Measurements from ENCODE around the gene UNK.

Gene UNK

DNA sequence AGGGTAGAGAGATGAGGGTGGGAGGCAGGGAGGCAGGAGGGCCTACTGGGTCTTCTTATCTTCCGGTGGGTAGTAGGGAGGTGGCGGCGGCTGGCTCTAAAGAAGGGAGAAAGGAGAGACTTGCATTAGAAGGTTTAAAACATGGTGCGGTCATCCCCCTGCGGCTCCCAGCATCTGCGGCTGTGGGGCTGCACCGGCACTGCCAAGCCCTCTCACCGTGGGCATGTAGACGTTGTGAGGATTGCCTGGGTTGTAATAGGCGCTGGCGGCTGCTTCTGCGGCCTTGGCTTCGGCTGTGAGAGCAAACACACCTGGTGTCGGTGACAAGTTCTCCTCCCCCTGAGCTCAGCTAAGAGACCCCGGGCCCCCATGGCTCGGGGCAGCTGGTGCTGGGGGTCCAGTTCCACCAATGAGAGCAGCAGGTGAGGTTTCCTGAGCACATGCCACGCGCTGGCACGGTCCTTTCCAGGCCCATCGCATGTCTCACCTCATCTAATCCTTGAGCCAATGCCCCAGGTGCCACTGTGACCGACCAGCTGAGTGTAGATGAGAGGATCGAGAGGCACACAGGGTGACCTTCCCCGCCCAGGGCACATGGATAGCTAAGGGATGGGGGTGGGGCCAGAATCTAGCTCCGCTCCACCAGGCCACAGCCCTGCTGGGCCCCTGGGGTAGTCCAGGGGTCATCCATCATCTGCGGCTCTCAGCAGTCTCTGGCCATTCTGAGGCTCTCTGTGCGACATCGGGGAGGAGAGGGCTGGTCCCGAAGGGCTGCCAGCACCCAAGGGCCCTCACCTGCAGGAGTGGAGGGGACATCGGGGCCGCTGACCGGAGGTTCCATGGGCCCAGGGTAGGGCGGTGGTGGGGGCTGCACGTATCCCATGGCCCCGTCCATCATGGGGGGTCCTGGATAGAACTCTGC lies 62.3 kb downstream of the UNK start:
- H3K79me2 ChIP-seq (ENCODE audit: insufficient read depth, low read length): no peaks in the 10 kb centered on the region
- H3K9me3 ChIP-seq (ENCODE audit: low read length): no peaks in the 10 kb centered on the region
- TF ChIP-seq EZH2 (IDR thresholded peaks at IDR 0.05; ENCODE audit: borderline replicate concordance, low read length): no peak
- TF ChIP-seq, protein P1, sequence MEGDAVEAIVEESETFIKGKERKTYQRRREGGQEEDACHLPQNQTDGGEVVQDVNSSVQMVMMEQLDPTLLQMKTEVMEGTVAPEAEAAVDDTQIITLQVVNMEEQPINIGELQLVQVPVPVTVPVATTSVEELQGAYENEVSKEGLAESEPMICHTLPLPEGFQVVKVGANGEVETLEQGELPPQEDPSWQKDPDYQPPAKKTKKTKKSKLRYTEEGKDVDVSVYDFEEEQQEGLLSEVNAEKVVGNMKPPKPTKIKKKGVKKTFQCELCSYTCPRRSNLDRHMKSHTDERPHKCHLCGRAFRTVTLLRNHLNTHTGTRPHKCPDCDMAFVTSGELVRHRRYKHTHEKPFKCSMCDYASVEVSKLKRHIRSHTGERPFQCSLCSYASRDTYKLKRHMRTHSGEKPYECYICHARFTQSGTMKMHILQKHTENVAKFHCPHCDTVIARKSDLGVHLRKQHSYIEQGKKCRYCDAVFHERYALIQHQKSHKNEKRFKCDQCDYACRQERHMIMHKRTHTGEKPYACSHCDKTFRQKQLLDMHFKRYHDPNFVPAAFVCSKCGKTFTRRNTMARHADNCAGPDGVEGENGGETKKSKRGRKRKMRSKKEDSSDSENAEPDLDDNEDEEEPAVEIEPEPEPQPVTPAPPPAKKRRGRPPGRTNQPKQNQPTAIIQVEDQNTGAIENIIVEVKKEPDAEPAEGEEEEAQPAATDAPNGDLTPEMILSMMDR (IDR thresholded peaks at IDR 0.05; ENCODE audit: low read length): no peak
- H4K20me1 ChIP-seq (ENCODE audit: insufficient read depth, low read length): no peaks in the 10 kb centered on the region
- no peak overlapping the region for H3K27ac ChIP-seq (ENCODE audit: low read depth, low read length, poor library complexity, severe bottlenecking)
- no peak overlapping the region for H3K4me3 ChIP-seq (ENCODE audit: low read depth, low read length, poor library complexity, severe bottlenecking)
- H3F3A ChIP-seq (ENCODE audit: insufficient read depth, low read length): no peaks in the 10 kb centered on the region
- H3K27me3 ChIP-seq (ENCODE audit: insufficient read depth, low read length): no peaks in the 10 kb centered on the region
- peaks cover 53% of the 10 kb centered on the region; the same call in 1 of the 2 replicates for H3K36me3 ChIP-seq (ENCODE audit: insufficient read depth, low read length)
- no peak overlapping the region for H3K4me2 ChIP-seq (ENCODE audit: low read length)
- no peak overlapping the region for H3K9ac ChIP-seq (ENCODE audit: low read length)
- H3K9me2 ChIP-seq (ENCODE audit: low read depth, low read length): no peaks in the 10 kb centered on the region
- H3K4me1 ChIP-seq (ENCODE audit: insufficient read depth, low read length, severe bottlenecking): peaks cover 6% of the 10 kb centered on the region
- H2AFZ ChIP-seq (ENCODE audit: low read length): no peak overlapping the region

DNA sequence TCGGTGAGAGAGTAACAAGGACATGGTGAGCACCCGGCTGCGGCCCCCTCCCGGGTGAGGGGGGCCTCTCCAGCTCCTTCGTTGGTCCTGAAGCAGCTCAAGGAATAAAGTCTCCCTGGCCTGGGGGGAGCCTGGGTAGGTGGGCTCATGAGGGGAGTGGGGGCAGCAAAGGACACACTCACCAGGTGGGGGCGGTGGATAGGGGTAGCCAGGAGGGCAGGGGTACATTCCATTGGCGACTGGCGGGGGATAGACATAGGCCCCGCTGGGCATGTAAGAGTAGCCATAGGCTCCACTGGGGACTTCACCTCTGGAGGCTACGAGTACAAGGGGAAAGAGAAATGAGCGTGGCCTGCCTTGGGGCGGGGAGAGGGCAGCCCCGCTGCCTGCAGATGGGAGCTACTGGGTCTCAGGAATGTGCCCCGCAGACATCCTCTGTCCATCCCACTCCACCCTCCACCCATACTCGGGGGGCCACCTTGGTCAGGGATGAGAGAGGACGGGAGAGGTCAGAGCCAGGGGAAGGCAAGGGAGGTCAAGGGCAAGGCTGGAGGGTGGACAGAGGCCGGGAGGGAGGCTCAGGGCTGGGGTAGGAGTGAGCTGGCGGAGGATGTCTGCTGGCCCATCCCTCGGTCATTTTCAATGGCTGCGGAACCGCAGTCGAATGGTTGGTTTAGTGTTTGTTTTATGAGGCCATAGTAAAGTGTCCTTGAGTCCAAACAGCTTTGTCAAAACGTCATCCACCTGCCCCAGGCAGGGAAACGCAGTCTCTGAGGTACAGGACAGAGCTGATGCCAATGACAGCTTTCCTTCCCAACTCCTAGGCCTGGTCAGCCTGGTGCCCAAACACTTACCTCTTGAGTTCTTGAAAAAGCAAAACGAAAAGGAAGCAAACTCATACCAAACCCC lies 63.3 kb downstream of the UNK start:
- H3K4me3 ChIP-seq (ENCODE audit: low read depth, low read length, poor library complexity, severe bottlenecking): no peak overlapping the region
- peaks cover 6% of the 10 kb centered on the region for H3K4me1 ChIP-seq (ENCODE audit: insufficient read depth, low read length, severe bottlenecking)
- no peaks in the 10 kb centered on the region for H3K9me3 ChIP-seq (ENCODE audit: low read length)
- H4K20me1 ChIP-seq (ENCODE audit: insufficient read depth, low read length): no peaks in the 10 kb centered on the region
- TF ChIP-seq EZH2 (IDR thresholded peaks at IDR 0.05; ENCODE audit: borderline replicate concordance, low read length): no peak
- TF ChIP-seq, protein P1 (IDR thresholded peaks at IDR 0.05; ENCODE audit: low read length): no peak
- H3K9me2 ChIP-seq (ENCODE audit: low read depth, low read length): no peaks in the 10 kb centered on the region
- H3K9ac ChIP-seq (ENCODE audit: low read length): no peak overlapping the region
- no peak overlapping the region for H3K4me2 ChIP-seq (ENCODE audit: low read length)
- no peak overlapping the region for H3K27ac ChIP-seq (ENCODE audit: low read depth, low read length, poor library complexity, severe bottlenecking)
- H2AFZ ChIP-seq (ENCODE audit: low read length): no peak overlapping the region
- peaks cover 53% of the 10 kb centered on the region; the same call in 1 of the 2 replicates for H3K36me3 ChIP-seq (ENCODE audit: insufficient read depth, low read length)
- H3K27me3 ChIP-seq (ENCODE audit: insufficient read depth, low read length): no peaks in the 10 kb centered on the region
- H3F3A ChIP-seq (ENCODE audit: insufficient read depth, low read length): no peaks in the 10 kb centered on the region
- no peaks in the 10 kb centered on the region for H3K79me2 ChIP-seq (ENCODE audit: insufficient read depth, low read length)

DNA sequence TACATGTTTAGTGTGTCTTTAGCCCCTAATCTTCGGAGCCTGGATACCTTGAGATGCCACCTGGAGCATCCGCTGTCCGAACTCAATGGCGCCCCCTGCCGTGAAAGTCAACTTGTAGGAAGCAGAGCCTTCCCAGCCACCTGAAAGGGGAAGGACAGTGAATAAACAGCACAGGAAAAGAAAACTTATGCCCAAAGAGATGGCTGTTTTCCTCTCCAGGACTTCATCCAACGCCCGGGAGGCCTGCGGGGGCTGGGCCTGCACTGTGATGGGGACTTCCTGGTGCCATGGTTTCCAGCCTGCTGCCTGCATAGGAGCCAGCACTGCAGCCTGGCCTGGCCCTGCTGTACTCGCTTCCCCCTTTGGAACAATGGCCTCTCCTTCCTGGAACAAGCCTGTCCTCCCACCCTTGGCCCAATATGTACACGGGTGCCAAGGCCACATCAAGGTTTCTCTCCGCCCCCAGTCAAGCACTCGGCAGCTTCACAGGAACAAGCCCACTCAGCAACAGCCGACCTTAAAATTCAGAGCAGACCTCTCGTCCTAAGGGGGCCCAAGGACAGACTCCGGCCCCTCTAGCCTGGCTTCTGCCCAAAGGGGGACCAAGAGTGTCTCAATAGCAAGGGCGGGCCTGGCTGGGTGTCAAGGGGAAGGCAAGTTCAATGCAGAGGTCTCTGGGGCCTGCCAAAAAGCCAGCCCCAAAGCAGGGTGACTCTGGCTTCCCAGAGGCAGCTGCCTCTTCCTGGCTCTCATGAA lies 64.1 kb downstream of the UNK start:
- Histone ChIP-seq H3K9me2 (ENCODE audit: low read depth, low read length) (no peaks in the 10 kb centered on the region), H3K4me3 (ENCODE audit: low read depth, low read length, poor library complexity, severe bottlenecking) (no peak overlapping the region), H3K27ac (ENCODE audit: low read depth, low read length, poor library complexity, severe bottlenecking) (no peak overlapping the region), H3K9me3 (ENCODE audit: low read length) (no peaks in the 10 kb centered on the region), H3K4me2 (ENCODE audit: low read length) (no peak overlapping the region), H3K36me3 (ENCODE audit: insufficient read depth, low read length) (peaks cover 53% of the 10 kb centered on the region; the same call in 1 of the 2 replicates), H3K27me3 (ENCODE audit: insufficient read depth, low read length) (no peaks in the 10 kb centered on the region), H2AFZ (ENCODE audit: low read length) (no peak overlapping the region), H3K4me1 (ENCODE audit: insufficient read depth, low read length, severe bottlenecking) (peaks cover 6% of the 10 kb centered on the region), H4K20me1 (ENCODE audit: insufficient read depth, low read length) (no peaks in the 10 kb centered on the region), H3K79me2 (ENCODE audit: insufficient read depth, low read length) (no peaks in the 10 kb centered on the region), H3K9ac (ENCODE audit: low read length) (no peak overlapping the region), H3F3A (ENCODE audit: insufficient read depth, low read length) (no peaks in the 10 kb centered on the region)
- TF ChIP-seq EZH2 (IDR thresholded peaks at IDR 0.05; ENCODE audit: borderline replicate concordance, low read length): no peak
- TF ChIP-seq, protein P1 (IDR thresholded peaks at IDR 0.05; ENCODE audit: low read length): peak; percentile 92

Measured in OCI-LY1 (cell line).